SJCRH30 (cell line): ENCODE results near the gene PDE6B. TPM values are rescaled to one million over a fixed set of nuclear protein-coding genes. Genes with fewer than 3 reads are reported as not detected.

Experiments used
- DNase-seq, 2 experiments: peaks; one replicate each; pipeline ENCODE4 v3.0.0-alpha.2; 2015 to 2020
- H3K27ac ChIP-seq: fragments of 250-450 bp; sonication (Bioruptor Pico); 2 replicates; pipeline ENCODE4 v1.5.1; 2020; ENCODE audit warnings: mild to moderate bottlenecking, moderate library complexity
- H3K27me3 ChIP-seq: fragments of 250-450 bp; sonication (Bioruptor Pico); 2 replicates; pipeline ENCODE4 v1.5.1; 2020; ENCODE audit warnings: mild to moderate bottlenecking, moderate library complexity
- H3K36me3 ChIP-seq: fragments of 250-450 bp; sonication (Bioruptor Pico); 2 replicates; pipeline ENCODE4 v1.5.1; 2020; ENCODE audit warnings: mild to moderate bottlenecking, moderate library complexity
- H3K4me1 ChIP-seq: fragments of 250-450 bp; sonication (Bioruptor Pico); 2 replicates; pipeline ENCODE4 v1.5.1; 2020; ENCODE audit warnings: mild to moderate bottlenecking, moderate library complexity
- H3K4me3 ChIP-seq: fragments of 250-450 bp; sonication (Bioruptor Pico); 2 replicates; pipeline ENCODE4 v1.5.1; 2020; ENCODE audit warnings: mild to moderate bottlenecking, moderate library complexity
- H3K9me3 ChIP-seq: fragments of 250-450 bp; sonication (Bioruptor Pico); replicated peaks from 2 replicates; pipeline ENCODE4 v1.5.1; 2020; ENCODE audit warnings: mild to moderate bottlenecking, moderate library complexity
- total RNA-seq: library from RNA; depleted of rRNA; stranded (reverse); fragments of >200 nt; shearing (Covaris generic); gene quantifications from 2 replicates; pipeline ENCODE4 v1.2.3, GENCODE V29; 2014; rRNA removed

PDE6B gene
- total RNA-seq, 1 experiment from 2014 or later: not detected

DNA sequence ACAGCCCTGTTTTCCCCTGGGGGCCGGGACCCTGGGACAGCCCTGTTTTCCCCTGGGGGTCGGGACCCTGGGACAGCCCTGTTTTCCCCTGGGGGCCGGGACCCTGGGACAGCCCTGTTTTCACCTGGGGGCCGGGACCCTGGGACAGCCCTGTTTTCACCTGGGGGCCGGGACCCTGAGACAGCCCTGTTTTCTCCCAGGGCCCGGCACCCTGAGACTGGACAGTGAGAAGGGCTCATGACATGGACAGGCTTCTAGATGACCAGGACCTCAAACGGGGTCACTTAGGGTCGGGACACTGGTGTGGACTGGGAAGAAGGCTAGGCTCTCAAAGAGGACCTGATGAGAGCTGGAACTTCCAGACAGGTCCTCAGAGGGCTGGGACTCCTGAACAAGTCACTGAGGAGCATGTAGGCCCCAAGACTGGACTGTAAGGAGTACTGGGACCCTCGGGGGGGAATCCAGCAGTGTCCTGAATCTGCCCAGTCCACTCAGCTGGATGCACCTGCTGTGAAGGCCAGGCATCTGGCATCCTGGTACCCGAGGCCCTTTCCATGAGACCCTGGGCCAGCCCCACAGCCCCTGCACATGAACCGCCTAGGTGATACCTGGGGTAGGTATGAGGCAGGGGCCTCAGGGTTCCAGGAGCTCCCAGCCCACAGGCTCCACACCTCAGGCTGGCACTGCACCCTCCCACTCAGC, 82.7 kb downstream of the PDE6B start:
- H3K27me3 ChIP-seq: no peaks in the 10 kb centered on the region
- no peak overlapping the region for H3K27ac ChIP-seq
- no peak for DNase-seq
- no peaks in the 10 kb centered on the region for H3K9me3 ChIP-seq
- no peaks in the 10 kb centered on the region; the same call in 1 of the 2 replicates for H3K4me1 ChIP-seq
- no peak overlapping the region for H3K4me3 ChIP-seq
- peaks cover 31% of the 10 kb centered on the region for H3K36me3 ChIP-seq

DNA sequence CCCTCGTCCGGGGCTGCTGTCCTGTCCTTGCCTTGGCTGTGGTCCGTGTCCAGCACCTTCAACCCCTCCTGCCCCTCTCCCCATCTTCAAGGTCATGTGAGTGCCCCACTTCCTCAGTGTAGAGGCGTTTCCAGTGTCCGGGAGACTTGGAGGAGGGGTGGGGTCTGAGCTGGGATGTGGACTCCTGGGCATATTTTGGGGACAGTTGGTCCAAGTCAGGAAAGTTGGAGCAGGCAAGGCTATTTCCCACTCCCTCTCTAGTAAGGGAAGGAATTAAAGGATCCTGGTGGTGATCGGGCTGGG, 83.2 kb downstream of the PDE6B start:
- no peak overlapping the region for H3K27ac ChIP-seq
- H3K9me3 ChIP-seq: no peaks in the 10 kb centered on the region
- no peaks in the 10 kb centered on the region; the same call in 1 of the 2 replicates for H3K4me1 ChIP-seq
- peaks cover 32% of the 10 kb centered on the region for H3K36me3 ChIP-seq
- no peaks in the 10 kb centered on the region for H3K27me3 ChIP-seq
- no peak for DNase-seq
- no peak overlapping the region for H3K4me3 ChIP-seq

- Histone ChIP-seq H3K4me1 (no peaks in the 10 kb centered on the region; the same call in 1 of the 2 replicates), H3K36me3 (peaks cover 40% of the 10 kb centered on the region), H3K4me3 (no peak overlapping the region), H3K27ac (no peak overlapping the region), H3K27me3 (no peaks in the 10 kb centered on the region), H3K9me3 (no peaks in the 10 kb centered on the region)
- no peak for DNase-seq
Observed at GRCh38 chr4:709348-709747, 84.0 kb downstream of the PDE6B start.

DNA sequence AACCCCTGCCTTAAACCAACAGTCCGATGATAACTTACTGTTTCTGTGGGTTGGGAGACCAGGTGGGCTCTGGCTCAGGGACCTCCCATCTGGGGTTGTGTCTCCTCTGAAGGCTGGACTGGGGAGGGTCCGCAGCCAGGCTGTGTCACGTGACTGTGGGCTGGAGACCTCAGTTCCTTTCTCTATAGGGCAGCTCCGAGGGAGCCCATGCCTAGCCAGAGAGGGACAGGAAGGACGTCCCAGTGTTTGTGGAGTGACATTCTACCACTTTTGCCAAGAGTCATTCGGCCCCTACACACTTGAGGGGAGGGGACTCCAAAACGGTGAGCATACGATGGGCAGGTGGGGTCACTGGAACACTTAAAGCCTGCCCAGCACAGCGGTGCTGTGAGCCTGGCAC, 84.7 kb downstream of the PDE6B start:
- Histone ChIP-seq H3K4me3 (no peak overlapping the region), H3K4me1 (no peaks in the 10 kb centered on the region; the same call in 1 of the 2 replicates), H3K27me3 (no peaks in the 10 kb centered on the region), H3K27ac (no peak overlapping the region), H3K9me3 (no peaks in the 10 kb centered on the region), H3K36me3 (peaks cover 43% of the 10 kb centered on the region)
- no peak for DNase-seq

DNA sequence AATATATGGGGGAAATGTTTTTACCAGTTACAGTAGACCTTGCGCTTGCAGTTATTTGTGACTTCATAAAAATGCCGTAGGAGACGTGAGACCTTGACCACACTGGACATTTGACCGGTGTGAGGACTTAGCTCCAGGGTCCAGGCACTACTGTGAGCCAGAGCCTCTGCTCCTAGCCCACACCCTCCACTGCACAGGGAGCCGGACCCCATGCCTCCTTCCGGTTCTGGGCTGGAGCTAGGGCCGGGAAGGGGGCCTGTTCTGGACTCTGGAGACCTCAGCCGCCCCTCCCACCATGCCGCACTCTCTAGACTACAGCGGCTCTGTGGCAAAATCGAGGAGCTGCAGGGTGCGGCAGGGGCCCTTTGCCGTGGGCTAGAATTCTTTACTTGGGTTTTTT, 85.5 kb downstream of the PDE6B start:
- Histone ChIP-seq H3K27ac (no peak overlapping the region), H3K9me3 (no peaks in the 10 kb centered on the region), H3K4me1 (no peaks in the 10 kb centered on the region; the same call in 1 of the 2 replicates), H3K36me3 (peaks cover 43% of the 10 kb centered on the region), H3K4me3 (no peak overlapping the region), H3K27me3 (no peaks in the 10 kb centered on the region)
- DNase-seq: no peak

DNA sequence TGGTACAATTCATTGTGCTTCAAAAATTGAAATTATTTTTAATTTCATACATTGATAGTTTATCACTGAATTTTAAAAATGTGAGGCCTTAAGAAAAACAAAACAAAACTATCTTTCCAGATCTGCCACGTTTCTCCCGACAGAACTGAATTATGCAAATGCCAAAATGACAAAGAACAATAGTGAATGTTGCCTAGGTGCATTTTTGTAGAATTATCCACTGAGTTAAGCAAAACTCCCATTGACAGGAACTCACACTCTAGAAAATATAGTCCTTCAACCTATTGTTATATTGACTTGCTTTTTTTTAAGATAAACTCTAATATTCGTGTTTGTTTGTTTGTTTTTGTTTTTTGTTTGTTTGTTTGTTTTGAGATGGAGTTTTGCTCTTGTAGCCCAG, 86.7 kb downstream of the PDE6B start:
- H3K4me1 ChIP-seq: no peaks in the 10 kb centered on the region; the same call in 1 of the 2 replicates
- peaks cover 43% of the 10 kb centered on the region for H3K36me3 ChIP-seq
- no peaks in the 10 kb centered on the region for H3K9me3 ChIP-seq
- no peaks in the 10 kb centered on the region for H3K27me3 ChIP-seq
- no peak for DNase-seq
- no peak overlapping the region for H3K4me3 ChIP-seq
- no peak overlapping the region for H3K27ac ChIP-seq

DNA sequence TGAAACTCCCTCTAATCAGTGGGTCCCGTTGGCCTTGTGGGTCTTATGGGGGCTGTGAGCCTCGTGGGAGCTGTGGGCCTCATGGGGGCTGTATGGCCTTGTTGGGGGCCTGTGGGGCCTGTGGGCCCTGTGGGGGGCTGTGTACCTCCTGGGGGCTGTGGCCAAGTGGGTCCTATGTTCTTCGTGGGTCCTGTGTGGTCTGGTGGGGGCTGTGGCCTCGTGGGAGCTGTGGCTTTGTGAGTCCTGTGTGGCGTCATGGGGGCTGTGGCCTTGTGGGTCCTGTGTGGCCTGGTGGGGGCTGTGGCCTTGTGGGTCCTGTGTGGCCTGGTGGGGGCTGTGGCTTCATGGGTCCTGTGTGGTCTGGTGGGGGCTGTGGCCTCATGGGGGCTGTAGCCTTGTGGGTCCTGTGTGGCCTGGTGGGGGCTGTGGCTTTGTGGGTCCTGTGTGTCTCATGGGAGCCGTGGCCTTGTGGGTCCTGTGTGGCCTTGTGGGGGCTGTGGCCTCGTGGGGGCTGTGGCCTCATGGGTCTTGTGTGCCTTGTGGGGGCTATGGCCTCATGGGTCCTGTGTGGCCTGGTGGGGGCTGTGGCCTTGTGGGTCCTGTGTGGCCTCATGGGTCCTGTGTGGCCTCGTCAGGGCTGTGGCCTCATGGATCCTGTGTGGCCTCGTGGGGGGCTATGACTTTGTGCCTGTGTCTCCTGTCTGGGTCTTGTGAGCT, 87.7 kb downstream of the PDE6B start:
- Histone ChIP-seq H3K27ac (no peak overlapping the region), H3K36me3 (peaks cover 42% of the 10 kb centered on the region), H3K9me3 (no peaks in the 10 kb centered on the region), H3K4me1 (no peaks in the 10 kb centered on the region), H3K27me3 (no peaks in the 10 kb centered on the region), H3K4me3 (no peak overlapping the region)
- no peak for DNase-seq

- DNase-seq: no peak
Observed at GRCh38 chr4:714087-714486, 88.7 kb downstream of the PDE6B start.

DNA sequence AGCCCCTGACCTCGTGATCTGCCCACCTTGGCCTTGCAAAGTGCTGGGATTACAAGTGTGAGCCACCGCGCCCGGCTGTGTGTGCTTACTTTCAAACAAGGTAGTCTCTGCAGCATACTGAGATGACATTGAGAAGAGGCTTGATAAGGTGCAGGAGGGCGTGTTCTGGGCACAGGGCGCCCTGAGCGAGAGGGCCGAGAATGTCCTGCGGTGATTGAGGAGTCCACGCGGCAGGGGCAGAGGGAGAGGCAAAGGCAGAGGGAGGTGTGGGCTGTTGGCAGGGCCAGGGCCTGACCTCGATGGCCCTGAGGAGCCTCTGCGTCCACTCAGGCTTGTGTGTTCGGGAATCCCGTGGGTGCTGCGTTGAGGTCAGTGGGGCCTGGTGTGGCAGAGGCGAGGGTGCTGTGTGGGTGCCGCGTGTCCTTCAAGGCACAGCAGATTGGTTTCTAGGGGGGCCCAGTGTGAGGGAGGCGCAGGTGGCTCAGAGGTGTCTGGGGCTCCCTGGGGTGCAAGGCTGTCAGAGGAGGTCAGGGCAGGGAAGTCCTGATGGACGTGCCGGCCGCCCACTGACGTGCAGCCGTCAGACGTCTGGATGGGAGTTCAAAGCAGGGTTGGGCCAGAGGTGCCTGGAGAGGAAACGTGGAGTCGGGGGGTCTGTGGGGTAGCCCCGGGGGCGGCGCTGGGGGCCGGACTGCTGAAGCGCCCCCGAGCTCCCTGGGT, 92.4 kb downstream of the PDE6B start:
- Histone ChIP-seq H3K27ac (no peak overlapping the region), H3K36me3 (peaks cover 22% of the 10 kb centered on the region), H3K9me3 (0 out of 2 replicates have a peak, but pooled peaks cover 2% of the 10 kb centered on the region), H3K27me3 (no peaks in the 10 kb centered on the region), H3K4me3 (no peak overlapping the region), H3K4me1 (no peaks in the 10 kb centered on the region)
- no peak for DNase-seq

More at GRCh38 chr4:714087-714486, 88.7 kb downstream of the PDE6B start:
- Histone ChIP-seq H3K27ac (no peak overlapping the region), H3K36me3 (peaks cover 33% of the 10 kb centered on the region), H3K4me1 (no peaks in the 10 kb centered on the region), H3K9me3 (no peaks in the 10 kb centered on the region), H3K4me3 (no peak overlapping the region), H3K27me3 (no peaks in the 10 kb centered on the region)

DNA sequence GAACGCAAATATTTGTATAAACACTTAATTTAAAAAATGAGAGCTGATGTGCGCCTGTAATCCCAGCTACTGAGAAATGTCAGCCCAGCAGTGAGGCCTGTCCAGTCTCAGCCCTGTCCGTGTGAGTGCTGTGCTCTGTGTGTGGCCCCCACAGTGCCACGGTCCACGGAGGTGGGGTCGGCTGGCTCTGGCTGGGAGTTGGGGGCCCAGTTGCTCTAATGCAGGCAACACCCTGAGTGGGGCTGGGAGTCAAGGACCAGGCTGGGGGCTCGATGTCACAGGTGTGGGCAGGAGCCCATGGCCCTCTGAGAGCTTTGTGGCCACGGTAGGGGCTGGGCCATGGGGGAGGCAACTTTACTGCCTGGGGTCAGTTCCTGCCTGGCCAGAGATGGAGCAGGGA, 93.1 kb downstream of the PDE6B start:
- no peaks in the 10 kb centered on the region for H3K27me3 ChIP-seq
- 0 out of 2 replicates have a peak, but pooled peaks cover 2% of the 10 kb centered on the region for H3K9me3 ChIP-seq
- no peak overlapping the region for H3K27ac ChIP-seq
- H3K4me1 ChIP-seq: peaks cover 5% of the 10 kb centered on the region; the same call in 1 of the 2 replicates
- no peak overlapping the region for H3K4me3 ChIP-seq
- no peak for DNase-seq
- H3K36me3 ChIP-seq: peaks cover 22% of the 10 kb centered on the region

Other genes with a start within 250 kb of the PDE6B start
- 28.7 and 42.9 TPM in 2 replicates for gene ZNF721, start 126.4 kb upstream of the PDE6B start, total RNA-seq
- 28.9 and 33.6 TPM in 2 replicates for gene PIGG, start 126.4 kb upstream of the PDE6B start, total RNA-seq
- gene TMEM271, start 49.3 kb upstream of the PDE6B start, total RNA-seq: 1.4 TPM in 2 replicates
- gene ATP5ME, start 48.7 kb downstream of the PDE6B start, total RNA-seq: 338 and 409 TPM in 2 replicates
- gene MYL5, start 49.0 kb downstream of the PDE6B start, total RNA-seq: 3.2 and 3.4 TPM in 2 replicates
- 0.13 TPM in 1 of 2 replicates, not detected in the other for gene SLC49A3, start 63.6 kb downstream of the PDE6B start, total RNA-seq
- gene PCGF3, start 80.3 kb downstream of the PDE6B start, total RNA-seq: 50.3 and 60.4 TPM in 2 replicates
- 0.28 and 0.59 TPM in 2 replicates for gene CPLX1, start 200.6 kb downstream of the PDE6B start, total RNA-seq